Ureter (tissue), 1 donor: ENCODE data around the gene ACY1. TPM values are rescaled to one million over a fixed set of nuclear protein-coding genes. Genes with fewer than 3 reads are reported as not detected.

Experiments used
- DNase-seq: peaks from one replicate; pipeline ENCODE4 v3.0.0-alpha.2; 2020; ENCODE audit warnings: low spot score
- total RNA-seq: library from RNA; stranded (reverse); gene quantifications from one replicate; pipeline ENCODE4 v1.2.4, GENCODE V29; 2023
- donor health status: DM: yes; HTN: yes; CAD: no.

The ACY1 gene
- total RNA-seq, 1 donor from 2014 or later, result 72.8 TPM

- no peak for DNase-seq
Measured at GRCh38 chr3:51963951-51964451, 19.3 kb upstream of the ACY1 start.

GRCh38 chr3:51964521-51964920 is 18.8 kb upstream of the ACY1 start:
- DNase-seq, result no peak

GRCh38 chr3:51966016-51966415 is 17.3 kb upstream of the ACY1 start:
- no peak for DNase-seq

- DNase-seq, result no peak
Measured at GRCh38 chr3:51966486-51966885, 16.8 kb upstream of the ACY1 start.

- DNase-seq, result no peak
Measured at GRCh38 chr3:51966922-51967383, 16.4 kb upstream of the ACY1 start.

- DNase-seq, result no peak
Measured at GRCh38 chr3:51967384-51968169, 15.8 kb upstream of the ACY1 start, which contains the start of gene PCBP4. Gene PCBP4 (minus strand): TSS chr3:51967454. CDS start chr3:51961240, 6,214 bp downstream.

- DNase-seq, result no peak
Measured at GRCh38 chr3:51968170-51968775, 15.1 kb upstream of the ACY1 start.

- no peak for DNase-seq
Measured at GRCh38 chr3:51968883-51969678, 14.3 kb upstream of the ACY1 start.

GRCh38 chr3:51969841-51970240 is 13.5 kb upstream of the ACY1 start:
- no peak for DNase-seq

GRCh38 chr3:51970606-51971300 is 12.6 kb upstream of the ACY1 start:
- DNase-seq, result no peak

- no peak for DNase-seq
Measured at GRCh38 chr3:51971350-51971749, 12.0 kb upstream of the ACY1 start.

- no peak for DNase-seq
Measured at GRCh38 chr3:51974277-51974962, 8.9 kb upstream of the ACY1 start.

GRCh38 chr3:51974963-51975851 is 8.1 kb upstream of the ACY1 start, which contains the start of gene ABHD14A:
Gene ABHD14A (plus strand): TSS chr3:51975064. CDS start chr3:51975136, 72 bp downstream.
- peak; percentile 74 for DNase-seq

- DNase-seq, result peak; percentile 78
Measured at GRCh38 chr3:51975852-51976549, 7.3 kb upstream of the ACY1 start.

GRCh38 chr3:51977446-51978142 is 5.7 kb upstream of the ACY1 start:
- no peak for DNase-seq

- no peak for DNase-seq
Measured at GRCh38 chr3:51978143-51978502, 5.2 kb upstream of the ACY1 start.

GRCh38 chr3:51980253-51980652 is 3.1 kb upstream of the ACY1 start:
- no peak for DNase-seq

- DNase-seq, result no peak
Measured at GRCh38 chr3:51982352-51982837, 940 bp upstream of the ACY1 start.
